IMR-90 (cell line): ENCODE results near the gene CFAP97D1. TPM values are rescaled to one million over a fixed set of nuclear protein-coding genes. Genes with fewer than 3 reads are reported as not detected.

Experiments used
- ATAC-seq: fragments of 200-7000 bp; cut with Tn5 transposase; 2 replicates; pipeline ENCODE4 v1.9.1; 2020; ENCODE audit warnings: low read depth, mild to moderate bottlenecking, moderate library complexity
- BruUV-seq: library from RNA; stranded (reverse); fragments of 400-500 nt; replicated peaks from 2 replicates; lab custom pipeline; 2021; lab: Mats Ljungman, UMichigan
- CTCF ChIA-PET: fragments of 300-600 bp; formaldehyde crosslinking; extraction: SDS; loops from one replicate; lab custom pipeline; 2021; ENCODE audit warnings: antibody characterized with exemption; lab: Yijun Ruan, JAX
- POLR2A ChIA-PET: fragments of 300-600 bp; sonication (Branson Sonifier 250); formaldehyde crosslinking; loops from one replicate; lab custom pipeline; 2022; ENCODE audit warnings: antibody characterized with exemption; ENCODE audit not compliant: unreplicated experiment; lab: Charles Lee
- DNase-seq: peaks from one replicate; pipeline ENCODE4 v3.0.0; 2013
- H2AFZ ChIP-seq: replicated peaks from 2 replicates; pipeline ENCODE3; 2013; ENCODE audit warnings: low read length, mild to moderate bottlenecking; ENCODE audit not compliant: poor library complexity
- H2AK5ac ChIP-seq: 2 replicates; pipeline ENCODE4 v1.6.1; 2013; ENCODE audit warnings: low read depth, low read length, inconsistent platforms
- H2AK9ac ChIP-seq: replicated peaks from 2 replicates; pipeline ENCODE3; 2013; ENCODE audit warnings: mild to moderate bottlenecking, low read depth, low read length, moderate library complexity; ENCODE audit not compliant: poor library complexity
- H2BK120ac ChIP-seq: 2 replicates; pipeline ENCODE4 v1.6.1; 2013; ENCODE audit warnings: low read depth, low read length, inconsistent platforms
- H2BK15ac ChIP-seq: 3 replicates; pipeline ENCODE4 v1.6.1; 2013; ENCODE audit warnings: low read depth, low read length, inconsistent platforms
- H2BK20ac ChIP-seq: 2 replicates; pipeline ENCODE4 v1.6.1; 2013; ENCODE audit warnings: low read depth, mild to moderate bottlenecking, inconsistent platforms, low read length, moderate library complexity
- H2BK5ac ChIP-seq: 2 replicates; pipeline ENCODE4 v1.6.1; 2013; ENCODE audit warnings: mild to moderate bottlenecking, low read depth, low read length, inconsistent platforms; ENCODE audit not compliant: poor library complexity, severe bottlenecking
- H3K14ac ChIP-seq: replicated peaks from 2 replicates; pipeline ENCODE4 v1.6.1; 2013; ENCODE audit warnings: low read depth, low read length, inconsistent platforms
- H3K18ac ChIP-seq: 2 replicates; pipeline ENCODE4 v1.6.1; 2013; ENCODE audit warnings: low read depth, low read length, control low read depth
- H3K23ac ChIP-seq: 2 replicates; pipeline ENCODE4 v1.6.1; 2013; ENCODE audit warnings: low read depth, low read length, inconsistent platforms
- H3K27ac ChIP-seq: 2 replicates; pipeline ENCODE4 v1.5.1; 2013; ENCODE audit warnings: mild to moderate bottlenecking, control low read depth, low read length; ENCODE audit not compliant: insufficient read depth
- H3K27me3 ChIP-seq: 2 replicates; pipeline ENCODE4 v1.6.1; 2013; ENCODE audit warnings: low read length; ENCODE audit not compliant: control insufficient read depth, insufficient read depth
- H3K36me3 ChIP-seq: 2 replicates; pipeline ENCODE4 v1.6.1; 2013; ENCODE audit warnings: low read length, mixed read lengths; ENCODE audit not compliant: control insufficient read depth, insufficient read depth
- H3K4ac ChIP-seq: 2 replicates; pipeline ENCODE4 v1.6.1; 2013; ENCODE audit warnings: low read depth, low read length, inconsistent platforms
- H3K4me1 ChIP-seq: 2 replicates; pipeline ENCODE4 v1.6.1; 2013; ENCODE audit warnings: low read length, mixed read lengths; ENCODE audit not compliant: control insufficient read depth, insufficient read depth
- H3K4me2 ChIP-seq: 2 replicates; pipeline ENCODE4 v1.6.1; 2013; ENCODE audit warnings: low read depth, mild to moderate bottlenecking, control low read depth, low read length, moderate library complexity
- H3K4me3 ChIP-seq: 2 replicates; pipeline ENCODE4 v1.5.1; 2013; ENCODE audit warnings: low read depth, mild to moderate bottlenecking, control low read depth, low read length, moderate library complexity; ENCODE audit not compliant: insufficient read depth
- H3K56ac ChIP-seq: 2 replicates; pipeline ENCODE4 v1.6.1; 2013; ENCODE audit warnings: low read length, inconsistent platforms; ENCODE audit not compliant: insufficient read depth; ENCODE audit errors: extremely low read depth
- H3K79me1 ChIP-seq, 2 experiments: 2 replicates each; pipeline ENCODE4 v1.6.1; 2013; ENCODE audit warnings: low read length in 2 of 2, inconsistent platforms in 1 of 2, low read depth in 1 of 2
- H3K9ac ChIP-seq: 2 replicates; pipeline ENCODE4 v1.6.1; 2013; ENCODE audit warnings: low read depth, low read length, control low read depth
- H3K9me1 ChIP-seq: 2 replicates; pipeline ENCODE4 v1.6.1; 2013; ENCODE audit warnings: low read length, inconsistent platforms; ENCODE audit not compliant: insufficient read depth
- H3K9me3 ChIP-seq: 2 replicates; pipeline ENCODE4 v1.6.1; 2013; ENCODE audit warnings: low read length; ENCODE audit not compliant: control insufficient read depth, insufficient read depth
- H4K20me1 ChIP-seq: 2 replicates; pipeline ENCODE4 v1.6.1; 2013; ENCODE audit warnings: low read length, inconsistent platforms; ENCODE audit not compliant: insufficient read depth
- H4K5ac ChIP-seq: 2 replicates; pipeline ENCODE4 v1.6.1; 2013; ENCODE audit warnings: mild to moderate bottlenecking, low read depth, low read length, control low read depth
- H4K8ac ChIP-seq, 2 experiments: 2 replicates each; pipeline ENCODE4 v1.6.1; 2013; ENCODE audit warnings: low read depth in 2 of 2, low read length in 2 of 2, control low read depth in 1 of 2, inconsistent platforms in 1 of 2
- H4K91ac ChIP-seq: 2 replicates; pipeline ENCODE4 v1.6.1; 2013; ENCODE audit warnings: low read depth, low read length, inconsistent platforms; ENCODE audit not compliant: insufficient read depth
- MXI1 ChIP-seq: IDR thresholded peaks from 2 replicates; pipeline ENCODE4 v1.6.1; 2012; ENCODE audit warnings: low read depth, mild to moderate bottlenecking, low read length, moderate library complexity, borderline replicate concordance
- WGBS, 2 experiments: methylation state at CpG; one replicate each; pipeline versions ENCODE4 v1.1.5 to v1.1.7; 2013; ENCODE audit warnings: missing lambda C conversion rate in 2 of 2; ENCODE audit not compliant: insufficient read length in 1 of 2; ENCODE audit errors: extremely low coverage in 2 of 2; 5-methylcytosine and 5-hydroxymethylcytosine counted together
- dilution Hi-C: fragments of 300-500 bp; cut with HindIII; formaldehyde crosslinking; loops from one replicate; pipeline ENCODE4 v1.14.3; 2018; ENCODE audit warnings: low sequenced_read_pairs; ENCODE audit not compliant: unreplicated experiment
- in situ Hi-C: fragments of 300-500 bp; cut with MboI; formaldehyde crosslinking; loops from 3 replicates; pipeline ENCODE4 v1.14.3; 2019; ENCODE audit warnings: low sequenced_read_pairs, inconsistent platforms, mixed read lengths
- intact Hi-C: fragments of 100-400 bp; cut with micrococcal nuclease; formaldehyde crosslinking; loops from 2 replicates; pipeline ENCODE4 v1.10.0; 2022
- polyA plus RNA-seq, 3 experiments: library from polyadenylated mRNA; depleted of rRNA; stranded (reverse); fragments of >200 nt; gene quantifications; 2 replicates each; pipeline ENCODE4 v1.2.3, GENCODE V29; 2012; ENCODE audit warnings: low replicate concordance in 1 of 3
- total RNA-seq: library from RNA; depleted of rRNA; stranded (reverse); fragments of >200 nt; gene quantifications from 2 replicates; pipeline ENCODE4 v1.2.3, GENCODE V29; 2012

Gene CFAP97D1
- total and polyA plus RNA-seq, 2 of the 4 experiments (the other 2 are of a cell fraction) = under 0.01 TPM; not detected in 1

DNA sequence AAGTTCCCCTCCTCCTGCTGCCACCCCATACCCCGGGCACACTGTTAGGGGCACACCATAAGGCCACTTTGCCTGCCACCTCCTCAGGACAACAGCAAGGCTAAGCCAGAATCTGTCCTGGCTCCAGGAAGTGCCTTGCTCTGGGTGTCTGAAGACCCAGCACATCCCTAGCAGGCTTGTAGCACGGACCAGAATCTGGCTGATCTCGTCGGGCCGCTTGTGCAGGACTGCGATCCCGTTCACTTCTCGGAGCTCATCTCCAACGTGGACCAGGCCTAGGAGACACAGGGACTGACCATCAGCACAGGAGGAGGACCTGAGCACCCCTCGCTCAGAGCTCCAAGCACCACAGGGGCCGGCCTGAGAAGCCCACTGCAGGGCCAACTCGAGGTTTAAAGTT is 45.3 kb downstream of the CFAP97D1 start:
- Histone ChIP-seq H4K91ac (no peak overlapping the region), H2AK5ac (no peak overlapping the region), H3K9me3 (no peaks in the 10 kb centered on the region), H2BK120ac (no peak overlapping the region), H3K27ac (no peak overlapping the region), H3K79me1 (peaks cover 0 to 34% of the 10 kb centered on the region in 2 experiments; a peak in 3 of 4 replicates), H4K8ac (no peak overlapping the region), H3K56ac (no peak overlapping the region), H2AK9ac (no peak overlapping the region), H2BK5ac (no peak overlapping the region), H3K36me3 (peaks cover 29% of the 10 kb centered on the region), H3K9me1 (peaks cover 4% of the 10 kb centered on the region; the same call in 1 of the 2 replicates), H3K9ac (no peak overlapping the region), H2AFZ (no peak overlapping the region), H3K18ac (no peak overlapping the region), H3K4ac (no peak overlapping the region), H3K14ac (no peak overlapping the region), H3K27me3 (no peaks in the 10 kb centered on the region), H2BK15ac (no peak overlapping the region), H2BK20ac (no peak overlapping the region), H4K5ac (no peak overlapping the region), H3K4me1 (peaks cover 6% of the 10 kb centered on the region), H3K4me2 (no peak overlapping the region), H3K4me3 (no peak overlapping the region), H4K20me1 (no peaks in the 10 kb centered on the region), H3K23ac (no peak overlapping the region)
- WGBS, 2 experiments = 100% methylated on average over 3 of the region's 12 CpGs; no CpG with 5 or more reads in 1 of the 2 experiments
- TF ChIP-seq MXI1 = no peak
- in situ Hi-C loops (no loop called here), dilution Hi-C loops (no loop called here), intact Hi-C loops (no loop called here)
- ChIA-PET CTCF (no interaction called here), POLR2A (no interaction called here)
- no peak for ATAC-seq
- DNase-seq = no peak
- BruUV-seq = no TSS peak
